Keratinocyte (primary cell): ENCODE measurements around the gene LNPEP. TPM values are rescaled to one million over a fixed set of nuclear protein-coding genes. Genes with fewer than 3 reads are reported as not detected.

Source experiments
- DNase-seq: peaks from one replicate; pipeline ENCODE4 v3.0.0-alpha.2; 2011; ENCODE audit warnings: low read depth, missing footprints, low spot score
- FAIRE-seq: peaks from 2 replicates; lab custom pipeline; 2011; peaks lifted over from hg19 to GRCh38; lab: Jason Lieb, UNC
- H2AFZ ChIP-seq: 2 replicates; pipeline ENCODE4 v1.6.0; 2012; ENCODE audit warnings: low read length, control low read depth, inconsistent platforms; ENCODE audit not compliant: control insufficient read depth
- H3K27ac ChIP-seq: 2 replicates; pipeline ENCODE4 v1.5.1; 2011; ENCODE audit warnings: low read length; ENCODE audit not compliant: control insufficient read depth, insufficient read depth
- H3K27me3 ChIP-seq: 3 replicates; pipeline ENCODE4 v1.6.0; 2011; ENCODE audit warnings: low read length; ENCODE audit not compliant: control insufficient read depth, insufficient read depth; ENCODE audit errors: extremely low read depth
- H3K36me3 ChIP-seq, 2 experiments: 2 replicates in 1 of 2; 3 replicates in 1 of 2; pipeline ENCODE4 v1.5.1; 2011; ENCODE audit warnings: low read length in 2 of 2, mild to moderate bottlenecking in 1 of 2; ENCODE audit not compliant: control insufficient read depth in 2 of 2, insufficient read depth in 2 of 2; ENCODE audit errors: extremely low read depth in 1 of 2
- H3K4me1 ChIP-seq: 3 replicates; pipeline ENCODE4 v1.5.1; 2011; ENCODE audit warnings: low read length; ENCODE audit not compliant: control insufficient read depth, insufficient read depth; ENCODE audit errors: extremely low read depth
- H3K4me2 ChIP-seq: 3 replicates; pipeline ENCODE4 v1.6.0; 2011; ENCODE audit warnings: low read depth, low read length; ENCODE audit not compliant: control insufficient read depth, insufficient read depth; ENCODE audit errors: extremely low read depth
- H3K4me3 ChIP-seq, 3 experiments: fragments of 200-600 bp in 1 of 3; sonication (generic) in 1 of 3; 2 replicates in 2 of 3; 3 replicates in 1 of 3; pipeline ENCODE4 v1.5.1; 2011 to 2016; ENCODE audit warnings: low read length in 3 of 3, mild to moderate bottlenecking in 3 of 3, control low read depth in 2 of 3, inconsistent platforms in 1 of 3, low read depth in 1 of 3, mixed read lengths in 1 of 3, mixed run types in 1 of 3, moderate library complexity in 1 of 3; ENCODE audit not compliant: control insufficient read depth in 2 of 3, insufficient read depth in 2 of 3; ENCODE audit errors: extremely low read depth in 1 of 3
- H3K79me2 ChIP-seq: 2 replicates; pipeline ENCODE4 v1.6.0; 2012; ENCODE audit warnings: low read length; ENCODE audit not compliant: control insufficient read depth, insufficient read depth
- H3K9ac ChIP-seq: 3 replicates; pipeline ENCODE4 v1.6.0; 2011; ENCODE audit warnings: low read length; ENCODE audit not compliant: control insufficient read depth, insufficient read depth; ENCODE audit errors: extremely low read depth
- H3K9me1 ChIP-seq: 3 replicates; pipeline ENCODE4 v1.6.0; 2011; ENCODE audit warnings: low read length; ENCODE audit not compliant: control insufficient read depth, insufficient read depth; ENCODE audit errors: extremely low read depth
- H3K9me3 ChIP-seq: 2 replicates; pipeline ENCODE4 v1.5.1; 2012; ENCODE audit warnings: low read depth, low read length; ENCODE audit not compliant: control insufficient read depth
- H4K20me1 ChIP-seq: 3 replicates; pipeline ENCODE4 v1.6.0; 2011; ENCODE audit warnings: low read length; ENCODE audit not compliant: control insufficient read depth, insufficient read depth; ENCODE audit errors: extremely low read depth
- CTCF ChIP-seq, 3 experiments: IDR thresholded peaks in 1 of 3; conservative IDR thresholded peaks in 1 of 3; optimal IDR thresholded peaks in 1 of 3; 2 replicates in 2 of 3; 3 replicates in 1 of 3; pipeline versions ENCODE3 to v1.5.1; 2011; ENCODE audit warnings: low read length in 3 of 3, mild to moderate bottlenecking in 3 of 3, moderate library complexity in 2 of 3, control low read depth in 1 of 3, inconsistent platforms in 1 of 3; ENCODE audit not compliant: insufficient read depth in 2 of 3; ENCODE audit errors: extremely low read depth in 1 of 3
- EZH2 ChIP-seq: IDR thresholded peaks from one replicate; pipeline ENCODE4 v1.6.1; 2012; ENCODE audit warnings: inconsistent platforms, mild to moderate bottlenecking, low read length, moderate library complexity
- dilution Hi-C: fragments of 300-500 bp; cut with MboI; formaldehyde crosslinking; loops from one replicate; pipeline ENCODE4 v1.7.0; 2020; ENCODE audit warnings: low sequenced_read_pairs; ENCODE audit not compliant: extremely low pct_ligation_motif_present
- polyA plus RNA-seq, 5 experiments: library from polyadenylated mRNA; depleted of rRNA in 3 of 5; stranded (reverse) in 3 of 5; stranded (forward) in 1 of 5; unstranded in 1 of 5; fragments of >200 nt; gene quantifications; 1 replicate in 1 of 5; 2 replicates in 3 of 5; 3 replicates in 1 of 5; pipeline versions ENCODE4 v1.2.1 to v1.2.3, GENCODE V29; 2011 to 2012; ENCODE audit warnings: missing spikeins in 2 of 5, low read depth in 1 of 5, low replicate concordance in 1 of 5

Gene LNPEP
- polyA plus RNA-seq, 1 donor (not counting 4 experiments of a cell fraction or from before 2014, with no cell fraction given): 26.6 TPM

GRCh38 chr5:97042996-97043395 is 107.1 kb downstream of the LNPEP start:
- TF ChIP-seq EZH2 (no peak), CTCF (optimal IDR thresholded peaks at IDR 0.05 in 1 of 3, IDR thresholded peaks at IDR 0.05 in 1 of 3, conservative IDR thresholded peaks at IDR 0.05 in 1 of 3; ENCODE audit: extremely low read depth in 1 of 3, insufficient read depth in 2 of 3, low read length in 3 of 3) (no peak)
- Histone ChIP-seq H3K4me2 (no peak overlapping the region), H3K27me3 (no peaks in the 10 kb centered on the region), H2AFZ (no peak overlapping the region), H3K9me1 (no peaks in the 10 kb centered on the region), H4K20me1 (no peaks in the 10 kb centered on the region), H3K79me2 (no peaks in the 10 kb centered on the region), H3K4me3 (no peak overlapping the region), H3K36me3 (no peaks in the 10 kb centered on the region), H3K9ac (no peak overlapping the region), H3K27ac (no peak overlapping the region), H3K9me3 (no peaks in the 10 kb centered on the region), H3K4me1 (no peaks in the 10 kb centered on the region)
- dilution Hi-C loops: loop anchor here (25.0 kb wide), 1 partner anchor 119 kb away; no protein-coding TSS in a partner anchor
- DNase-seq (no peak), FAIRE-seq (no peak)

GRCh38 chr5:97043511-97043910 is 107.6 kb downstream of the LNPEP start:
- no peaks in the 10 kb centered on the region for H3K9me1 ChIP-seq
- H3K36me3 ChIP-seq: no peaks in the 10 kb centered on the region
- dilution Hi-C loops: loop anchor here (25.0 kb wide), 1 partner anchor 119 kb away; no protein-coding TSS in a partner anchor
- TF ChIP-seq EZH2 (no peak), CTCF (optimal IDR thresholded peaks at IDR 0.05 in 1 of 3, IDR thresholded peaks at IDR 0.05 in 1 of 3, conservative IDR thresholded peaks at IDR 0.05 in 1 of 3; ENCODE audit: extremely low read depth in 1 of 3, insufficient read depth in 2 of 3, low read length in 3 of 3) (no peak)
- no peaks in the 10 kb centered on the region for H4K20me1 ChIP-seq
- H3K79me2 ChIP-seq: no peaks in the 10 kb centered on the region
- no peaks in the 10 kb centered on the region for H3K27me3 ChIP-seq
- no peak overlapping the region for H3K4me2 ChIP-seq
- H3K4me1 ChIP-seq: no peaks in the 10 kb centered on the region
- H3K9me3 ChIP-seq: no peaks in the 10 kb centered on the region
- H2AFZ ChIP-seq: no peak overlapping the region
- no peak for FAIRE-seq
- no peak for DNase-seq
- H3K4me3 ChIP-seq: no peak overlapping the region
- no peak overlapping the region for H3K27ac ChIP-seq
- no peak overlapping the region for H3K9ac ChIP-seq
